PFSK-1 (cell line): Measurements from ENCODE around the gene ADARB1.

Source experiments
- FOXP2 ChIP-seq: optimal IDR thresholded peaks from 2 replicates; pipeline ENCODE3; 2011; ENCODE audit warnings: borderline replicate concordance, control low read depth, inconsistent platforms; ENCODE audit not compliant: insufficient read depth; ENCODE audit errors: extremely low read length, extremely low read depth
- POLR2AphosphoS5 ChIP-seq: IDR thresholded peaks from 2 replicates; pipeline ENCODE4 v1.6.1; 2012; ENCODE audit warnings: low read depth, mild to moderate bottlenecking, control low read depth, low read length, moderate library complexity
- REST ChIP-seq, 2 experiments: IDR thresholded peaks; 2 replicates each; pipeline versions ENCODE4 v1.6.1 to v1.8.0; 2011 to 2012; ENCODE audit warnings: low read depth in 2 of 2, low read length in 2 of 2, control low read depth in 1 of 2, inconsistent platforms in 1 of 2, mild to moderate bottlenecking in 1 of 2, moderate library complexity in 1 of 2; ENCODE audit not compliant: insufficient read depth in 1 of 2
- SIN3A ChIP-seq: IDR thresholded peaks from 2 replicates; pipeline ENCODE4 v1.6.1; 2012; ENCODE audit warnings: mild to moderate bottlenecking, low read length, moderate library complexity, borderline replicate concordance; ENCODE audit not compliant: insufficient read depth
- TAF1 ChIP-seq: IDR thresholded peaks from 2 replicates; pipeline ENCODE4 v1.6.1; 2012; ENCODE audit warnings: low read length, control low read depth, borderline replicate concordance; ENCODE audit not compliant: insufficient read depth

Gene ADARB1

GRCh38 chr21:45147473-45148315 is 73.3 kb downstream of the ADARB1 start:
- TF ChIP-seq FOXP2 (no peak), SIN3A (no peak), REST (IDR thresholded peaks at IDR 0.05; ENCODE audit: insufficient read depth in 1 of 2, low read depth in 2 of 2, low read length in 2 of 2) (no peak), POLR2AphosphoS5 (no peak), TAF1 (no peak)

DNA sequence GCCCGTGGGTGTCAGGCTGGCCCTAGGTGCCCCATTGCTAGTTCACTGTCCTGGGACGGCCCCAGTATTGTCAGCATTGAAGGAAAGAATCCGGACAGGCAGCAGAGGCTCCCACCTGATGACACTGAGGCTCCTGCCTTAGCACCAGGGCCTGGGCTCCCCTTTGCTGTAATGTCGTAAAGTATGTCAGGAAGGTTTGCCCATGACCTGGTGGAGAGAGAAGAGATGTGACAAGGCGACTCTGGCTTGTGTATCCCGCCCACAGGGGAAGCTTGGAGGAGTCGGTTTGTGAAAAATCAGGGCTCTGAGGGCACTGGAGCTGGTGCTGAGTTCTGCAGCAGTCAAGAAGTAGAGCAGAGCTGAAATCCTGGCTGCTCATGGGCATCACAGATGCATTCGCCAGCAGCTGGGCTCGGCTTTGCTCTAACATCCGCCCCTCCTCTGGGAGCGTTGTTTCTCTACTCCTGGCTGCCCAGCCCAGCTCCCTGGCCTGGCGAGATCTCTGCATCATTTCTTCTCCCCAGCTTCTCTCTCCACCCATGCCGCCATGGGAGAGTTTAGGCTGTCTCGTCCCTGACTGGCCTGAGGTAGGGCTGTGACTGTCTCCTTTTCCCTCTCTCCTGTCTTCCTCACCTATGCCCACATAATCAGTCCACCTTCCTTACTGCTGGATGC is 74.1 kb downstream of the ADARB1 start:
- TF ChIP-seq POLR2AphosphoS5 (no peak), REST (IDR thresholded peaks at IDR 0.05; ENCODE audit: insufficient read depth in 1 of 2, low read depth in 2 of 2, low read length in 2 of 2) (no peak), SIN3A (no peak), TAF1 (no peak), FOXP2 (no peak)

GRCh38 chr21:45149021-45149420 is 74.6 kb downstream of the ADARB1 start:
- TF ChIP-seq POLR2AphosphoS5 = no peak
- no peak for TF ChIP-seq TAF1
- TF ChIP-seq FOXP2 = no peak
- no peak for TF ChIP-seq REST (IDR thresholded peaks at IDR 0.05; ENCODE audit: insufficient read depth in 1 of 2, low read depth in 2 of 2, low read length in 2 of 2)
- TF ChIP-seq SIN3A = no peak

- TF ChIP-seq TAF1 = no peak
- TF ChIP-seq POLR2AphosphoS5 = no peak
Observed at GRCh38 chr21:45150638-45151131, 76.3 kb downstream of the ADARB1 start.

DNA sequence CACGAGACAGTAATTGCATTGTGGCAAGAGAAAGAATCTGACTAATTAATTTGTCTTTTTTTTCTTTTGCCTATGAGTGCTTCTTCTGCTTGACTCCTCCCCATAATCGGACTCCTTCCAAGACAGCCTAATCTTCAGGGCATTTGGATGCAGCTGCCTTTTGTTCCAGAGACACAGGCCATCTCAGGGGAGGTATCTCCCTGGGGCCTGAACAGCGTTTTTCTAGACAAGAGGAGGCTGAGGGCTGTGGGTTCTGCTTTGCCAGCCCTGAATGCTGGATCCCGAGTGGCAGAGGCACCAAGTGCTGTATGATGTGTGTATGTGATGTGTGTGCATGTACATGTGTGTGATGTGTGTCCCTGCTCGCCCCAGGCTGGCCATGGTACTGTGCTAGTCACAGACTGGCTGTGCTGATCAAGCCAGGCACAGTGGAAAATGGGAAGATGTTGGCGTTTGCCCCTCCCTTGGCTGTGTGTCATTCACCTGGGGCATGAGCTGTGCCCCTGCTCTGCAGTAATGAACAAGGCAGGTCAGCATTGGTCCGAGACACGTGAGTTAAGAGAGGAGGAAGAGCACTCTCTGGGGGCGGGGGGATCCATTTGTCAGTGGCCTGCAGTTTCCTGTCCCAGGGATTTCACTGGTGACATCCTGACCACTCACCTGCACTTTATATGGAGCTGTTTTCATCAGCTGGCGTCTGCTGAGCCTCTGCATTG is 77.2 kb downstream of the ADARB1 start:
- TF ChIP-seq SIN3A (no peak), POLR2AphosphoS5 (no peak), TAF1 (no peak), REST (IDR thresholded peaks at IDR 0.05; ENCODE audit: insufficient read depth in 1 of 2, low read depth in 2 of 2, low read length in 2 of 2) (no peak), FOXP2 (no peak)
